Body of pancreas (tissue), 4 donors: ENCODE measurements around the gene NR2F2. TPM values are rescaled to one million over a fixed set of nuclear protein-coding genes. Genes with fewer than 3 reads are reported as not detected.

Experiments
- ATAC-seq: fragments of 150-250 bp; one replicate; pipeline ENCODE4 v1.9.1; 2016
- DNase-seq, 4 donors: peaks; one replicate each; pipeline ENCODE4 v3.0.0-alpha.2; 2019
- H3K27ac ChIP-seq, 4 donors: fragments of 200-600 bp; sonication (generic); 1 replicate in 3 of 4; 2 replicates in 1 of 4; pipeline versions ENCODE4 v1.5.1 to v1.6.1; 2016 to 2019; ENCODE audit warnings: mild to moderate bottlenecking in 1 of 4, mixed read lengths in 1 of 4, moderate library complexity in 1 of 4
- H3K27me3 ChIP-seq, 2 donors: fragments of 200-600 bp; sonication (generic); one replicate each; pipeline ENCODE4 v1.6.0; 2016; ENCODE audit warnings: mild to moderate bottlenecking in 1 of 2
- H3K36me3 ChIP-seq, 2 donors: fragments of 200-600 bp; sonication (generic); replicated peaks in 1 of 2; 2 replicates each; pipeline ENCODE4 v1.5.1; 2016; ENCODE audit warnings: low read depth in 2 of 2; ENCODE audit not compliant: insufficient read depth in 1 of 2
- H3K4me1 ChIP-seq: fragments of 200-600 bp; sonication (generic); one replicate; pipeline ENCODE4 v1.6.0; 2016
- H3K4me3 ChIP-seq, 2 donors: fragments of 200-600 bp; sonication (generic); 1 replicate in 1 of 2; 2 replicates in 1 of 2; pipeline ENCODE4 v1.5.1; 2016 to 2019
- H3K9me3 ChIP-seq, 3 donors: fragments of 200-600 bp; sonication (generic); 1 replicate in 2 of 3; 2 replicates in 1 of 3; pipeline ENCODE4 v1.5.1; 2016
- POLR2A ChIP-seq, 3 donors: fragments of 450-650 bp; IDR thresholded peaks; one replicate each; pipeline ENCODE4 v1.6.1; 2016; ENCODE audit warnings: antibody characterized with exemption in 3 of 3, mild to moderate bottlenecking in 2 of 3
- WGBS, 2 donors: methylation state at CpG; one replicate each; pipeline ENCODE4 v1.1.5; 2017; 5-methylcytosine and 5-hydroxymethylcytosine counted together
- intact Hi-C: fragments of 100-400 bp; cut with DNase I; formaldehyde crosslinking; loops from one replicate; pipeline ENCODE4 v1.15.1; 2023
- total RNA-seq, 2 donors: library from RNA; depleted of rRNA; stranded (reverse); fragments of >200 nt; gene quantifications; one replicate each; pipeline ENCODE4 v1.1.0, GENCODE V29; 2016
- TF ChIP-seq, protein P1 (sequence below), 7 experiments: fragments of 450-650 bp in 4 of 7; fragments of 200-600 bp in 3 of 7; sonication (generic) in 3 of 7; IDR thresholded peaks; one replicate each; pipeline ENCODE4 v1.5.1; 2016 to 2019; ENCODE audit warnings: antibody characterized with exemption in 7 of 7

Gene NR2F2
- total RNA-seq, 2 donors from 2014 or later: 12.9 to 13.5 TPM

DNA sequence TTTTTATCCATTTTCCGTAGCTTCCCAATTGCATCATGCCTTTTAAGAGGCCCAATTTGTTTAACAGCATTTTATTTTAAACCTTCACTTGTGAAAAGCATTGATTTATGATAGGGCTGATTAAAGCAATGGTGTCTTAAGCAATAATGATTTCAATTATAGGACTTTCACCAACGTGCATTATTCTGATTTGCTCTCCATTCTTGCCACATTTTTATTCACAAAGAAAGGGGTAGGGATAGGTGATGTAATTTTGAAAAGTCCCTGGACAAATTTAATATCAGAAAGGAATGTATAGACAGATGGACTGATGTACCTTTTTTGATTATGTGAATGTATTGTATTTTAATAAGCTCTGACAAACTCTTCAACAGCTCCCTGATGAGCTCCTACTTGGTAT, 37.9 kb upstream of the NR2F2 start:
- intact Hi-C loops: no loop called here
- Histone ChIP-seq H3K27me3 (no peaks in the 10 kb centered on the region), H3K4me1 (no peaks in the 10 kb centered on the region), H3K9me3 (no peaks in the 10 kb centered on the region), H3K36me3 (no peaks in the 10 kb centered on the region), H3K27ac (no peak overlapping the region), H3K4me3 (no peak overlapping the region)
- no peak for ATAC-seq
- WGBS, 2 donors: 51 to 64% methylated on average over 2 of the region's 2 CpGs
- TF ChIP-seq, protein P1, sequence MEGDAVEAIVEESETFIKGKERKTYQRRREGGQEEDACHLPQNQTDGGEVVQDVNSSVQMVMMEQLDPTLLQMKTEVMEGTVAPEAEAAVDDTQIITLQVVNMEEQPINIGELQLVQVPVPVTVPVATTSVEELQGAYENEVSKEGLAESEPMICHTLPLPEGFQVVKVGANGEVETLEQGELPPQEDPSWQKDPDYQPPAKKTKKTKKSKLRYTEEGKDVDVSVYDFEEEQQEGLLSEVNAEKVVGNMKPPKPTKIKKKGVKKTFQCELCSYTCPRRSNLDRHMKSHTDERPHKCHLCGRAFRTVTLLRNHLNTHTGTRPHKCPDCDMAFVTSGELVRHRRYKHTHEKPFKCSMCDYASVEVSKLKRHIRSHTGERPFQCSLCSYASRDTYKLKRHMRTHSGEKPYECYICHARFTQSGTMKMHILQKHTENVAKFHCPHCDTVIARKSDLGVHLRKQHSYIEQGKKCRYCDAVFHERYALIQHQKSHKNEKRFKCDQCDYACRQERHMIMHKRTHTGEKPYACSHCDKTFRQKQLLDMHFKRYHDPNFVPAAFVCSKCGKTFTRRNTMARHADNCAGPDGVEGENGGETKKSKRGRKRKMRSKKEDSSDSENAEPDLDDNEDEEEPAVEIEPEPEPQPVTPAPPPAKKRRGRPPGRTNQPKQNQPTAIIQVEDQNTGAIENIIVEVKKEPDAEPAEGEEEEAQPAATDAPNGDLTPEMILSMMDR (IDR thresholded peaks at IDR 0.05): no peak
- no peak for TF ChIP-seq POLR2A (IDR thresholded peaks at IDR 0.05)
- DNase-seq: no peak

DNA sequence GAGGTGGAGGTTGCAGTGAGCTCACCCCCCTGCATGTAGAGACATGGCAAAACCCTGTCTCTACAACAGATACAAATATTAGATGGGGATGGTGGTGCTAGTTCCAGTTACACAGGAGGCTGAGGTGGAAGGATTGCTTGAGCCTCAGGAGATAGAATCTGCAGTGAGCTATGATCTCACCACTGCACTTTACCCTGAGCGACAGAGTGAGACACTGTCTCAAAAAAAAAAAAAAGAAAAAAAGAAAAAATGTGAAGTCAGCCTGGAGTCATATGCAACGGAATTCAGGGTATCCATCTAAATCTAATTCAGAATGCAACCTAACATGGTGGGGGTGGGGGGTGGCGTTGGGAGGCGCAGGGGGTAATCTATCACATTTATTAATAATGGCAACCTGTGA, 37.1 kb upstream of the NR2F2 start:
- Histone ChIP-seq H3K4me1 (no peaks in the 10 kb centered on the region), H3K9me3 (no peaks in the 10 kb centered on the region), H3K36me3 (no peaks in the 10 kb centered on the region), H3K4me3 (no peak overlapping the region), H3K27ac (no peak overlapping the region), H3K27me3 (no peaks in the 10 kb centered on the region)
- ATAC-seq (no peak), DNase-seq (no peak)
- 68 to 69% methylated on average over 4 of the region's 4 CpGs for WGBS, 2 donors
- no peak for TF ChIP-seq POLR2A (IDR thresholded peaks at IDR 0.05)
- TF ChIP-seq, protein P1 (IDR thresholded peaks at IDR 0.05): no peak
- intact Hi-C loops: no loop called here

DNA sequence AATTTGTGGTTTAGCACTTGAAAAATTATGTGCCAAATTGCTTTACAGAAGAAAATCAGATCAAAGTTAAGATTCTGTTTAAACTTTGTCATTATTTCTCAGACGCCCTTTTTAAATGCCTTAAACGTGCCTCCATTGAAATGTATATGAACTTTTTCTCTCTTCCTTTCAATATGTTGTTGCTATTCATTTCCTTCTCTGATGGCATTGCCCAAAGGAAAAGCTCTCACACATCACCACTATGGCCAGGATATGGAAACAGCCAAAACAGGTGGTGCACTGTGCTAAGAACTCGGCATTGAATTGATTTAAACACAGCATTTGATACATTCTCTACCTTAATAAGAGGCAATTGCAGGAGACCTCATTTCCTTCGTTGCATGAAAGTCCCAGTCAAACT, 35.7 kb upstream of the NR2F2 start:
- intact Hi-C loops: no loop called here
- TF ChIP-seq, protein P1 (IDR thresholded peaks at IDR 0.05): no peak
- no peak for TF ChIP-seq POLR2A (IDR thresholded peaks at IDR 0.05)

GRCh38 chr15:96296264-96296663, 34.2 kb upstream of the NR2F2 start:
- Histone ChIP-seq H3K4me3 (no peak overlapping the region), H3K27me3 (no peaks in the 10 kb centered on the region), H3K4me1 (no peaks in the 10 kb centered on the region), H3K27ac (no peak overlapping the region), H3K36me3 (no peaks in the 10 kb centered on the region), H3K9me3 (no peaks in the 10 kb centered on the region)
- intact Hi-C loops: no loop called here
- ATAC-seq (no peak), DNase-seq (no peak)
- 71 to 79% methylated on average over 9 of the region's 9 CpGs for WGBS, 2 donors
- no peak for TF ChIP-seq POLR2A (IDR thresholded peaks at IDR 0.05)
- TF ChIP-seq, protein P1 (IDR thresholded peaks at IDR 0.05): no peak

More for the DNA sequence above, 35.7 kb upstream of the NR2F2 start:
- no peaks in the 10 kb centered on the region for H3K9me3 ChIP-seq
- WGBS, 2 donors: 68 to 74% methylated on average over 4 of the region's 4 CpGs
- no peak for DNase-seq
- H3K27me3 ChIP-seq: no peaks in the 10 kb centered on the region
- no peaks in the 10 kb centered on the region for H3K4me1 ChIP-seq
- ATAC-seq: no peak
- no peak overlapping the region for H3K27ac ChIP-seq
- no peak overlapping the region for H3K4me3 ChIP-seq
- H3K36me3 ChIP-seq: no peaks in the 10 kb centered on the region

DNA sequence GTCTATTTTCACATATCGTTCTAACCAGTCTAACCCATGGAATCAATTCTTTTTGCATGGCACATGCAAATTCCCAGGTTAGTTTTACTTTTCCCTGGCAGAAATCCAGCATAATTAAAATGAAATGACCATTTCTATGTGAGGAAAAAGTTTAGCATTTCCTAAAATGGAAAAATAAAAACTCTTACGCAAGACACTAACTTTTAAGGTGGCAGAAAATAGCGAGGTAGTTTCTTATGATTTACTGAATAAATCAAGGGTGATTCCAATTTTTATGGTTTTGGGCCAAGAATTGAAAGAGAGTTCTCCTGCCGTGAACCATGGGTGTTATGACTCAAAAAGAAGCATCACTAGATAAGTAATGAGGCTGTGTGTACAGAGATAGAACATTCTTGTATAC, 32.7 kb upstream of the NR2F2 start:
- WGBS, 2 donors: 71 to 76% methylated on average over 4 of the region's 4 CpGs
- intact Hi-C loops: no loop called here
- no peaks in the 10 kb centered on the region for H3K27me3 ChIP-seq
- H3K36me3 ChIP-seq: no peaks in the 10 kb centered on the region
- ATAC-seq (no peak), DNase-seq (no peak)
- no peak overlapping the region for H3K27ac ChIP-seq
- no peaks in the 10 kb centered on the region for H3K4me1 ChIP-seq
- TF ChIP-seq POLR2A (IDR thresholded peaks at IDR 0.05): no peak
- TF ChIP-seq, protein P1 (IDR thresholded peaks at IDR 0.05): no peak
- H3K9me3 ChIP-seq: no peaks in the 10 kb centered on the region
- H3K4me3 ChIP-seq: no peak overlapping the region
